Measurements from ENCODE around the gene CCDC7. TPM values are rescaled to one million over a fixed set of nuclear protein-coding genes. Genes with fewer than 3 reads are reported as not detected.

Gene CCDC7
- total and polyA plus RNA-seq, 2 experiments from 2014 or later = 0.83 to 1.6 TPM

DNA sequence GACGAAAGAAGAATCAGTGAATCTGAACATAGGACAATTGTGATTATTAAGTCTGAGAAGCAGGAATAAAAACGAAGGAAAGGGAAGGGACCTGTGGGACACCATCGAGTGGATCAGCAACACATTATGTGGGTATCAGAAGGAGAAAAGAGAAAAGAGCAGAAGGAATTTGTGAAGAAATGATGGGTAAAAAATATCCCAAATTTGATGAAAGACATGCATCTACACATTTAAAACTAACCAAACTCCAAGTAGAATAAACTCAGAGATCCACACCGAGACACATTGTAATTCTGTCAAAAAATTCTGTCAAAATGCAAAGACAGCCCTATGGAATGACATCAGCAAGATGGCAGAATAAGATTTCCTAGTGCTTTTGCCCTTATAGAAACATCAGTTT is 341.0 kb downstream of the CCDC7 start:
- Histone ChIP-seq H2AFZ (no peak overlapping the region), H3F3A (replicated peaks; ENCODE audit: low read depth) (no peaks in the 10 kb centered on the region), H3K27me3 (ENCODE audit: insufficient read depth) (no peaks in the 10 kb centered on the region), H3K36me3 (ENCODE audit: insufficient read depth) (no peaks in the 10 kb centered on the region), H4K20me1 (replicated peaks; ENCODE audit: insufficient read depth) (no peaks in the 10 kb centered on the region), H3K79me2 (replicated peaks; ENCODE audit: insufficient read depth) (no peaks in the 10 kb centered on the region), H3K9me2 (ENCODE audit: insufficient read depth) (no peaks in the 10 kb centered on the region), H3K4me3 (no peak overlapping the region), H3K27ac (ENCODE audit: low read depth) (no peak overlapping the region), H3K4me2 (no peak overlapping the region), H3K4me1 (ENCODE audit: insufficient read depth) (no peaks in the 10 kb centered on the region)
- Mint-ChIP-seq H3K27me3 (ENCODE audit: insufficient read depth, low read depth, poor library complexity) (peaks cover 4% of the 10 kb centered on the region), H3K27ac (no peak overlapping the region), H3K9me3 (no peaks in the 10 kb centered on the region), H3K4me3 (no peak overlapping the region), H3K4me1 (no peaks in the 10 kb centered on the region), H3K36me3 (ENCODE audit: low read depth) (no peaks in the 10 kb centered on the region)
- ATAC-seq = no peak
- no peak for DNase-seq (ENCODE audit: low spot score)
- no peak for TF ChIP-seq ZNF114 (CRISPR knock-in tag; IDR thresholded peaks at IDR 0.05)
- TF ChIP-seq, protein P1, sequence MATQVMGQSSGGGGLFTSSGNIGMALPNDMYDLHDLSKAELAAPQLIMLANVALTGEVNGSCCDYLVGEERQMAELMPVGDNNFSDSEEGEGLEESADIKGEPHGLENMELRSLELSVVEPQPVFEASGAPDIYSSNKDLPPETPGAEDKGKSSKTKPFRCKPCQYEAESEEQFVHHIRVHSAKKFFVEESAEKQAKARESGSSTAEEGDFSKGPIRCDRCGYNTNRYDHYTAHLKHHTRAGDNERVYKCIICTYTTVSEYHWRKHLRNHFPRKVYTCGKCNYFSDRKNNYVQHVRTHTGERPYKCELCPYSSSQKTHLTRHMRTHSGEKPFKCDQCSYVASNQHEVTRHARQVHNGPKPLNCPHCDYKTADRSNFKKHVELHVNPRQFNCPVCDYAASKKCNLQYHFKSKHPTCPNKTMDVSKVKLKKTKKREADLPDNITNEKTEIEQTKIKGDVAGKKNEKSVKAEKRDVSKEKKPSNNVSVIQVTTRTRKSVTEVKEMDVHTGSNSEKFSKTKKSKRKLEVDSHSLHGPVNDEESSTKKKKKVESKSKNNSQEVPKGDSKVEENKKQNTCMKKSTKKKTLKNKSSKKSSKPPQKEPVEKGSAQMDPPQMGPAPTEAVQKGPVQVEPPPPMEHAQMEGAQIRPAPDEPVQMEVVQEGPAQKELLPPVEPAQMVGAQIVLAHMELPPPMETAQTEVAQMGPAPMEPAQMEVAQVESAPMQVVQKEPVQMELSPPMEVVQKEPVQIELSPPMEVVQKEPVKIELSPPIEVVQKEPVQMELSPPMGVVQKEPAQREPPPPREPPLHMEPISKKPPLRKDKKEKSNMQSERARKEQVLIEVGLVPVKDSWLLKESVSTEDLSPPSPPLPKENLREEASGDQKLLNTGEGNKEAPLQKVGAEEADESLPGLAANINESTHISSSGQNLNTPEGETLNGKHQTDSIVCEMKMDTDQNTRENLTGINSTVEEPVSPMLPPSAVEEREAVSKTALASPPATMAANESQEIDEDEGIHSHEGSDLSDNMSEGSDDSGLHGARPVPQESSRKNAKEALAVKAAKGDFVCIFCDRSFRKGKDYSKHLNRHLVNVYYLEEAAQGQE (IDR thresholded peaks at IDR 0.05; ENCODE audit: unreplicated experiment) = no peak
- TF ChIP-seq CREB1 (CRISPR knock-in tag; IDR thresholded peaks at IDR 0.05; ENCODE audit: low read depth) = no peak
- TF ChIP-seq, protein P2, sequence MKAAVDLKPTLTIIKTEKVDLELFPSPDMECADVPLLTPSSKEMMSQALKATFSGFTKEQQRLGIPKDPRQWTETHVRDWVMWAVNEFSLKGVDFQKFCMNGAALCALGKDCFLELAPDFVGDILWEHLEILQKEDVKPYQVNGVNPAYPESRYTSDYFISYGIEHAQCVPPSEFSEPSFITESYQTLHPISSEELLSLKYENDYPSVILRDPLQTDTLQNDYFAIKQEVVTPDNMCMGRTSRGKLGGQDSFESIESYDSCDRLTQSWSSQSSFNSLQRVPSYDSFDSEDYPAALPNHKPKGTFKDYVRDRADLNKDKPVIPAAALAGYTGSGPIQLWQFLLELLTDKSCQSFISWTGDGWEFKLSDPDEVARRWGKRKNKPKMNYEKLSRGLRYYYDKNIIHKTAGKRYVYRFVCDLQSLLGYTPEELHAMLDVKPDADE (IDR thresholded peaks at IDR 0.05) = no peak
- TF ChIP-seq JUNB (IDR thresholded peaks at IDR 0.05; ENCODE audit: unreplicated experiment) = no peak
- TF ChIP-seq STAT1 (IDR thresholded peaks at IDR 0.05; ENCODE audit: unreplicated experiment) = no peak
- no peak for TF ChIP-seq NANOG (IDR thresholded peaks at IDR 0.05; ENCODE audit: borderline replicate concordance)
- no peak for TF ChIP-seq POLR2AphosphoS5 (IDR thresholded peaks at IDR 0.05; ENCODE audit: low read depth)

DNA sequence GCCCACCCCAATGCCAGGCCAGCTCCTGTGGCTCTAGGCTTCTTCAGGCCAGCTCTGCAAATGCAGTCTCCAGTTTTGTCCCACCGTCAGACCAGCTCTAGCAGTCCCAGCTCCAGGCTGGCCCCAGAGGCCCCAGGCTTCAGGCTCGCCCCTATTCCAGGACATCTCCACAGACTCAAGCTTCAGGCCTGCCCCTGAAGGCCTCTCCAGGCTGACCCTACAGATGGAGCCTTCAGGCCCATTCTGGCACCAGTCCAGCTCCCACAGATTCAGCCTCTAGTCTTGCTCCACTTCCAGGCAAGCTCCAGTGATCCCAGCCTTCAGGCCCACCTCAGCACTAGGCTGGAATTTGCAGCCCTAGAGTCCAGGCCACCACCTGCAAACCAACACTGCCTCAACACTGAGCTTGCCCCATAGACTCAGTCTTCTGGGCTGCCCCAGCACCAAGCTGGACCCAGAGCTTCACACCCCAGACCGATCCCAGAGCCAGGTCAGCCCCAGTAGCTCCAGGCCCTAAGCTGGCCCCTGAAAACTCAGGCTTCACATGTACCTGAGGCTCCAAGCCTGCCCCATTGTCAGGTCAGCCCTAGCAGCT is 341.8 kb downstream of the CCDC7 start:
- Histone ChIP-seq H3F3A (replicated peaks; ENCODE audit: low read depth) (no peaks in the 10 kb centered on the region), H3K27me3 (ENCODE audit: insufficient read depth) (no peaks in the 10 kb centered on the region), H3K79me2 (replicated peaks; ENCODE audit: insufficient read depth) (no peaks in the 10 kb centered on the region), H4K20me1 (replicated peaks; ENCODE audit: insufficient read depth) (no peaks in the 10 kb centered on the region), H2AFZ (no peak overlapping the region), H3K36me3 (ENCODE audit: insufficient read depth) (no peaks in the 10 kb centered on the region), H3K4me1 (ENCODE audit: insufficient read depth) (no peaks in the 10 kb centered on the region), H3K27ac (ENCODE audit: low read depth) (no peak overlapping the region), H3K4me2 (no peak overlapping the region), H3K9me2 (ENCODE audit: insufficient read depth) (no peaks in the 10 kb centered on the region), H3K4me3 (no peak overlapping the region)
- ATAC-seq (no peak), DNase-seq (ENCODE audit: low spot score) (no peak)
- Mint-ChIP-seq H3K9me3 (no peaks in the 10 kb centered on the region), H3K27me3 (ENCODE audit: insufficient read depth, low read depth, poor library complexity) (peaks cover 6% of the 10 kb centered on the region), H3K27ac (no peak overlapping the region), H3K4me1 (no peaks in the 10 kb centered on the region), H3K4me3 (no peak overlapping the region), H3K36me3 (ENCODE audit: low read depth) (no peaks in the 10 kb centered on the region)
- TF ChIP-seq, protein P3, sequence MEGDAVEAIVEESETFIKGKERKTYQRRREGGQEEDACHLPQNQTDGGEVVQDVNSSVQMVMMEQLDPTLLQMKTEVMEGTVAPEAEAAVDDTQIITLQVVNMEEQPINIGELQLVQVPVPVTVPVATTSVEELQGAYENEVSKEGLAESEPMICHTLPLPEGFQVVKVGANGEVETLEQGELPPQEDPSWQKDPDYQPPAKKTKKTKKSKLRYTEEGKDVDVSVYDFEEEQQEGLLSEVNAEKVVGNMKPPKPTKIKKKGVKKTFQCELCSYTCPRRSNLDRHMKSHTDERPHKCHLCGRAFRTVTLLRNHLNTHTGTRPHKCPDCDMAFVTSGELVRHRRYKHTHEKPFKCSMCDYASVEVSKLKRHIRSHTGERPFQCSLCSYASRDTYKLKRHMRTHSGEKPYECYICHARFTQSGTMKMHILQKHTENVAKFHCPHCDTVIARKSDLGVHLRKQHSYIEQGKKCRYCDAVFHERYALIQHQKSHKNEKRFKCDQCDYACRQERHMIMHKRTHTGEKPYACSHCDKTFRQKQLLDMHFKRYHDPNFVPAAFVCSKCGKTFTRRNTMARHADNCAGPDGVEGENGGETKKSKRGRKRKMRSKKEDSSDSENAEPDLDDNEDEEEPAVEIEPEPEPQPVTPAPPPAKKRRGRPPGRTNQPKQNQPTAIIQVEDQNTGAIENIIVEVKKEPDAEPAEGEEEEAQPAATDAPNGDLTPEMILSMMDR (conservative IDR thresholded peaks at IDR 0.05; ENCODE audit: low read depth in 2 of 2) = no peak
- no peak for TF ChIP-seq POLR2AphosphoS5 (IDR thresholded peaks at IDR 0.05; ENCODE audit: low read depth)
- TF ChIP-seq CREB1 (CRISPR knock-in tag; IDR thresholded peaks at IDR 0.05; ENCODE audit: low read depth) = no peak
- TF ChIP-seq, protein P1 (IDR thresholded peaks at IDR 0.05; ENCODE audit: unreplicated experiment) = no peak

Data from GM23338 (cell line).